Loucy (cell line): Measurements from ENCODE around the gene GNAI3.

ENCODE experiments used
- H2AFZ ChIP-seq: fragments of 200-600 bp; sonication (generic); 2 replicates; pipeline ENCODE4 v1.6.0; 2016; ENCODE audit warnings: antibody characterized with exemption, mild to moderate bottlenecking, low read length, moderate library complexity
- H3F3A ChIP-seq: fragments of 200-600 bp; 2 replicates; pipeline ENCODE4 v1.6.0; 2016; ENCODE audit warnings: antibody characterized with exemption, low read depth, mild to moderate bottlenecking
- H3K27me3 ChIP-seq: fragments of 200-600 bp; sonication (generic); 2 replicates; pipeline ENCODE4 v1.6.1; 2014; ENCODE audit warnings: low read length, mild to moderate bottlenecking; ENCODE audit not compliant: insufficient read depth, poor library complexity, severe bottlenecking
- H3K36me3 ChIP-seq: fragments of 200-600 bp; sonication (generic); 2 replicates; pipeline ENCODE4 v1.6.1; 2016; ENCODE audit warnings: low read length; ENCODE audit not compliant: insufficient read depth
- H3K4me1 ChIP-seq: fragments of 200-600 bp; sonication (generic); 2 replicates; pipeline ENCODE4 v1.5.1; 2014; ENCODE audit warnings: low read length, mild to moderate bottlenecking; ENCODE audit not compliant: insufficient read depth, poor library complexity, severe bottlenecking
- H3K4me2 ChIP-seq: fragments of 200-600 bp; sonication (generic); 2 replicates; pipeline ENCODE4 v1.6.0; 2014; ENCODE audit warnings: antibody characterized with exemption, low read length, low read depth, mild to moderate bottlenecking; ENCODE audit not compliant: poor library complexity, severe bottlenecking
- H3K4me3 ChIP-seq: fragments of 200-600 bp; sonication (generic); 2 replicates; pipeline ENCODE4 v1.5.1; 2014; ENCODE audit warnings: low read length, mild to moderate bottlenecking, mixed read lengths; ENCODE audit not compliant: poor library complexity, severe bottlenecking
- H3K79me2 ChIP-seq: fragments of 200-600 bp; sonication (generic); 2 replicates; pipeline ENCODE4 v1.6.1; 2014; ENCODE audit warnings: low read length; ENCODE audit not compliant: insufficient read depth
- H3K9ac ChIP-seq: fragments of 200-600 bp; sonication (generic); 2 replicates; pipeline ENCODE4 v1.6.0; 2014; ENCODE audit warnings: mild to moderate bottlenecking, low read depth, low read length, moderate library complexity; ENCODE audit not compliant: poor library complexity, severe bottlenecking
- H3K9me2 ChIP-seq: fragments of 200-600 bp; sonication (generic); replicated peaks from 2 replicates; pipeline ENCODE4 v1.6.1; 2016; ENCODE audit warnings: low read depth, low read length, mixed read lengths
- H3K9me3 ChIP-seq: fragments of 200-600 bp; sonication (generic); 2 replicates; pipeline ENCODE4 v1.6.1; 2014; ENCODE audit warnings: mild to moderate bottlenecking, antibody characterized with exemption, low read length, low read depth; ENCODE audit not compliant: insufficient read depth
- H4K20me1 ChIP-seq: fragments of 200-600 bp; sonication (generic); 2 replicates; pipeline ENCODE4 v1.6.0; 2014; ENCODE audit warnings: antibody characterized with exemption, low read length, mild to moderate bottlenecking; ENCODE audit not compliant: insufficient read depth, poor library complexity, severe bottlenecking
- CTCF ChIP-seq: fragments of 200-600 bp; sonication (generic); conservative IDR thresholded peaks from 2 replicates; pipeline ENCODE4 v1.5.1; 2014; ENCODE audit warnings: mild to moderate bottlenecking, antibody characterized with exemption, low read length
- EZH2phosphoT487 ChIP-seq: fragments of 200-600 bp; IDR thresholded peaks from 2 replicates; pipeline ENCODE4 v1.6.1; 2018; ENCODE audit warnings: antibody characterized with exemption, mild to moderate bottlenecking, moderate library complexity, borderline replicate concordance

The GNAI3 gene

GRCh38 chr1:109538827-109539555 is 9.4 kb upstream of the GNAI3 start:
- Histone ChIP-seq H3K79me2 (no peaks in the 10 kb centered on the region), H4K20me1 (no peaks in the 10 kb centered on the region), H3K36me3 (no peaks in the 10 kb centered on the region), H3K4me3 (no peak overlapping the region), H3K4me1 (no peaks in the 10 kb centered on the region), H3K27me3 (no peaks in the 10 kb centered on the region), H3K9me2 (no peaks in the 10 kb centered on the region), H2AFZ (no peak overlapping the region), H3F3A (no peaks in the 10 kb centered on the region), H3K9ac (no peak overlapping the region), H3K9me3 (no peaks in the 10 kb centered on the region), H3K4me2 (no peak overlapping the region)
- TF ChIP-seq EZH2phosphoT487, result no peak
- TF ChIP-seq CTCF, result no peak

- no peaks in the 10 kb centered on the region for H3K79me2 ChIP-seq
- H3K36me3 ChIP-seq, result no peaks in the 10 kb centered on the region
- no peak within 1 kb of the TSS for H3K4me2 ChIP-seq
- H3K9ac ChIP-seq, result no peak within 1 kb of the TSS
- H3K27me3 ChIP-seq, result no peaks in the 10 kb centered on the region
- no peaks in the 10 kb centered on the region for H3K9me3 ChIP-seq
- TF ChIP-seq CTCF (no peak), EZH2phosphoT487 (no peak)
- no peaks in the 10 kb centered on the region for H3K4me1 ChIP-seq
- H2AFZ ChIP-seq, result no peak within 1 kb of the TSS
- no peak within 1 kb of the TSS for H3K4me3 ChIP-seq
- no peaks in the 10 kb centered on the region for H4K20me1 ChIP-seq
- no peaks in the 10 kb centered on the region for H3F3A ChIP-seq
- no peaks in the 10 kb centered on the region for H3K9me2 ChIP-seq
Observed at GRCh38 chr1:109539676-109540075, 8.7 kb upstream of the GNAI3 start, which contains the start of gene GPR61. Gene GPR61, plus strand, starts transcription at chr1:109539872. Its CDS starts 3,151 bp downstream, at chr1:109543023.

GRCh38 chr1:109541102-109541501 is 7.3 kb upstream of the GNAI3 start:
- no peaks in the 10 kb centered on the region for H3K36me3 ChIP-seq
- no peaks in the 10 kb centered on the region for H3K9me2 ChIP-seq
- no peak overlapping the region for H3K4me2 ChIP-seq
- H3K27me3 ChIP-seq, result no peaks in the 10 kb centered on the region
- H3K9me3 ChIP-seq, result no peaks in the 10 kb centered on the region
- no peak for TF ChIP-seq EZH2phosphoT487
- no peak for TF ChIP-seq CTCF
- no peak overlapping the region for H3K4me3 ChIP-seq
- no peaks in the 10 kb centered on the region for H3F3A ChIP-seq
- H4K20me1 ChIP-seq, result no peaks in the 10 kb centered on the region
- H3K4me1 ChIP-seq, result no peaks in the 10 kb centered on the region
- no peak overlapping the region for H3K9ac ChIP-seq
- H3K79me2 ChIP-seq, result no peaks in the 10 kb centered on the region
- no peak overlapping the region for H2AFZ ChIP-seq
